ENCODE data around the gene TNFRSF4. TPM values are rescaled to one million over a fixed set of nuclear protein-coding genes. Genes with fewer than 3 reads are reported as not detected.
"Not testable (repeated sequence)": the region's sequence is repeated elsewhere in the genome, so short reads cannot be mapped to it uniquely, and the experiment has no call there.

Gene TNFRSF4
- total RNA-seq, 2 experiments from 2014 or later = 27.6 to 28.6 TPM

DNA sequence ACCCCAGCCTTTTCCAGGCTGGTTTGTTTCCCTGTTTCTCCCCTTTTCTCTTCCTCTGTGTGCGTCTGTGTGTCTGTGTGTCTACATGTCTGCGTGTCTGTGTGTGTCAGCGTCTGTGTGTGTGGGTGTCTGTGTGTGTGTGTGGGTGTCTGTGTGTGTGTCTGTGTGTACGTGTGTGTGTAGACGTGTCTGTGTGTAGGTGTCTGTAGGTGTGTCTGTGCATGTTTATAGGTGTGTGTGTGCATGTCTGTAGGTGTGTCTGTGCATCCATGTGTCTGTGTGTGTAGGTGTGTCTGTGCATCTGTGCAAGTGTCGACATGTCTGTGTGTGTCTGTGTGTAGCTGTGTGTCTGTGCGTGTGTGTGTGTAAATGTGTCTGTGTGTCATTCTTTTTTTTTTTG lies 37.0 kb downstream of the TNFRSF4 start:
- Histone ChIP-seq H3K4me3 (ENCODE audit: low read length) (no peak overlapping the region), H3K9me3 (ENCODE audit: control insufficient read depth in 1 of 2, insufficient read depth in 1 of 2, low read length in 2 of 2) (peaks cover 0 to 10% of the 10 kb centered on the region in 2 experiments), H3K27me3 (ENCODE audit: control insufficient read depth in 1 of 2, insufficient read depth in 2 of 2, low read length in 2 of 2) (peaks cover 0 to 4% of the 10 kb centered on the region in 2 experiments), H3K36me3 (ENCODE audit: insufficient read depth, low read length) (no peaks in the 10 kb centered on the region), H3K27ac (ENCODE audit: low read depth in 1 of 2, low read length in 2 of 2) (no peak overlapping the region), H3K4me1 (ENCODE audit: insufficient read depth, low read length) (peaks cover 33% of the 10 kb centered on the region)
- peaks cover 9% of the 10 kb centered on the region for H3K4me1 Mint-ChIP-seq (ENCODE audit: low read depth)
- intact Hi-C loops (cut with DNase I, micrococcal nuclease) = no loop called here
- no peaks in the 10 kb centered on the region for H3K9me3 Mint-ChIP-seq
- ChIA-PET CTCF (no interaction called here), POLR2A (no interaction called here)
- H3K4me3 Mint-ChIP-seq = no peak overlapping the region
- DNase-seq (no peak), ATAC-seq (ENCODE audit: poor library complexity) (no peak)
- no peaks in the 10 kb centered on the region for H3K36me3 Mint-ChIP-seq (ENCODE audit: low read depth)
- peaks cover 9% of the 10 kb centered on the region for H3K27me3 Mint-ChIP-seq
- TF ChIP-seq, protein P1, sequence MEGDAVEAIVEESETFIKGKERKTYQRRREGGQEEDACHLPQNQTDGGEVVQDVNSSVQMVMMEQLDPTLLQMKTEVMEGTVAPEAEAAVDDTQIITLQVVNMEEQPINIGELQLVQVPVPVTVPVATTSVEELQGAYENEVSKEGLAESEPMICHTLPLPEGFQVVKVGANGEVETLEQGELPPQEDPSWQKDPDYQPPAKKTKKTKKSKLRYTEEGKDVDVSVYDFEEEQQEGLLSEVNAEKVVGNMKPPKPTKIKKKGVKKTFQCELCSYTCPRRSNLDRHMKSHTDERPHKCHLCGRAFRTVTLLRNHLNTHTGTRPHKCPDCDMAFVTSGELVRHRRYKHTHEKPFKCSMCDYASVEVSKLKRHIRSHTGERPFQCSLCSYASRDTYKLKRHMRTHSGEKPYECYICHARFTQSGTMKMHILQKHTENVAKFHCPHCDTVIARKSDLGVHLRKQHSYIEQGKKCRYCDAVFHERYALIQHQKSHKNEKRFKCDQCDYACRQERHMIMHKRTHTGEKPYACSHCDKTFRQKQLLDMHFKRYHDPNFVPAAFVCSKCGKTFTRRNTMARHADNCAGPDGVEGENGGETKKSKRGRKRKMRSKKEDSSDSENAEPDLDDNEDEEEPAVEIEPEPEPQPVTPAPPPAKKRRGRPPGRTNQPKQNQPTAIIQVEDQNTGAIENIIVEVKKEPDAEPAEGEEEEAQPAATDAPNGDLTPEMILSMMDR (IDR thresholded peaks at IDR 0.05) = no peak
- no peak overlapping the region for H3K27ac Mint-ChIP-seq

DNA sequence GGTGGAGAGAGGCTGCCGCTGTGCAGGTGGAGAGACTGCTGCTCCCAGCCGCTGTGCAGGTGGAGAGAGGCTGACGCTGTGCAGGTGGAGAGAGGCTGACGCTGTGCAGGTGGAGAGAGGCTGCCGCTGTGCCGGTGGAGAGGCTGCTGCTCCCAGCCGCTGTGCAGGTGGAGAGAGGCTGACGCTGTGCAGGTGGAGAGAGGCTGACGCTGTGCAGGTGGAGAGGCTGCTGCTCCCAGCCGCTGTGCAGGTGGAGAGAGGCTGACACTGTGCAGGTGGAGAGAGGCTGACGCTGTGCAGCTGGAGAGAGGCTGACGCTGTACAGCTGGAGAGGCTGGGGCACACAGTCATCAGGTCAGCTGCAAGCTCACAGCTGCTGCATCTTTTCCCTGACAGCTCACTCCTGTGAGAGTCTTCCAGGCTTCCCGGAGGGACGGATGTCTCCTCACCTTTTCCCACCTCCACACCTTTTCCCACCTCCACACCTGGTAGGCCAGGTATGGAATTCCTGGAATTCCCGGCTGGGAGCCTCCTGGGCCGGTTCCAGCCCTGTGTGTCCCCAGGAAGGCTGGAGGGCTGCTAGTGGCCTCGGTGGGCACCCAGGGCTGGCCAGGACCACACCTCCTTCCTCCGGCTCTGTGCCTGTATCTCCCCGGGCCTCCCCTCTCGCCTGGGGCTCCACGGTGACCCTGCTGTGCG lies 37.7 kb downstream of the TNFRSF4 start:
- H3K27me3 ChIP-seq (ENCODE audit: control insufficient read depth in 1 of 2, insufficient read depth in 2 of 2, low read length in 2 of 2); H3K4me3 ChIP-seq (ENCODE audit: low read length); ATAC-seq (ENCODE audit: poor library complexity); H3K27ac ChIP-seq (ENCODE audit: low read depth in 1 of 2, low read length in 2 of 2); H3K9me3 Mint-ChIP-seq; H3K36me3 ChIP-seq (ENCODE audit: insufficient read depth, low read length); CTCF ChIA-PET; H3K27me3 Mint-ChIP-seq; H3K27ac Mint-ChIP-seq; H3K36me3 Mint-ChIP-seq (ENCODE audit: low read depth); H3K4me3 Mint-ChIP-seq; intact Hi-C loops (cut with DNase I, micrococcal nuclease); POLR2A ChIA-PET; H3K4me1 Mint-ChIP-seq (ENCODE audit: low read depth): not testable (repeated sequence)
- peaks cover 0 to 10% of the 10 kb centered on the region in 2 experiments for H3K9me3 ChIP-seq (ENCODE audit: control insufficient read depth in 1 of 2, insufficient read depth in 1 of 2, low read length in 2 of 2)
- peaks cover 40% of the 10 kb centered on the region for H3K4me1 ChIP-seq (ENCODE audit: insufficient read depth, low read length)
- peak in 1 of 14 experiments; percentile 29 for DNase-seq

DNA sequence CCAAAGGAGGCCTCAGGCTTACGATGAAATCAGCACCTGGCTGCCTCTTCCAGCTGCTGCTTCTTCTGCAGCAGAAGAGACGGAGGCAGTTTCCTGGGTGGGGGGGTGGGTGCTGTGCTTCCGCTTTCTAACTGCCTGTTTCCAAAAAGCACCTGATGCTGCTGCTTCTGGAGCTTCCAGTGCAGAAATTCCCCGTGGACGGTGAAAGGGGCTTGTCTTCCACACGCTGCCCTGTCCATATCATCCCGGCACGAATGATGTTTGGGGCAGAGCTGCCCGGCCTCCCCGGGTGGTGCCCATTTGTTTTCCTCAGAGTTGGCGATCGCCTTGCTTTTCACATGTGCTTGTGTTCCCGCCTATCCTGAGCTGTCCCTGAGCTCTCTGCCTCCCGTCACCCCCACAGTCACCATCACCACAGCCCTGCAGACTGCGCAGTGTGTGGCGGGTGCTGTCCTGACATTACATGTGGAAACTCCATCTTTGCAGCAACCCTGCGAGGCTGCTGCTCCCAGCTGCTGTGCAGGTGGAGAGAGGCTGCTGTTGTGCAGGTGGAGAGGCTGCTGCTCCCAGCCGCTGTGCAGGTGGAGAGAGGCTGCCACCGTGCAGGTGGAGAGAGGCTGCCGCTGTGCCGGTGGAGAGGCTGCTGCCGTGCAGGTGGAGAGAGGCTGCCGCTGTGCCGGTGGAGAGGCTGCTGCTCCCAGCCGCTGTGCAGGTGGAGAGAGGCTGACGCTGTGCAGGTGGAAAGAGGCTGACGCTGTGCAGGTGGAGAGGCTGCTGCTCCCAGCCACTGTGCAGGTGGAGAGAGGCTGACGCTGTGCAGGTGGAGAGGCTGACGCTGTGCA lies 38.5 kb downstream of the TNFRSF4 start:
- ChIA-PET POLR2A (no interaction called here), CTCF (no interaction called here)
- Histone ChIP-seq H3K36me3 (ENCODE audit: insufficient read depth, low read length) (no peaks in the 10 kb centered on the region), H3K4me3 (ENCODE audit: low read length) (no peak overlapping the region), H3K27ac (ENCODE audit: low read depth in 1 of 2, low read length in 2 of 2) (no peak overlapping the region), H3K9me3 (ENCODE audit: control insufficient read depth in 1 of 2, insufficient read depth in 1 of 2, low read length in 2 of 2) (peaks cover 0 to 10% of the 10 kb centered on the region in 2 experiments), H3K27me3 (ENCODE audit: control insufficient read depth in 1 of 2, insufficient read depth in 2 of 2, low read length in 2 of 2) (peaks cover 0 to 5% of the 10 kb centered on the region in 2 experiments), H3K4me1 (ENCODE audit: insufficient read depth, low read length) (peaks cover 48% of the 10 kb centered on the region)
- TF ChIP-seq, protein P1 (IDR thresholded peaks at IDR 0.05) = no peak
- no peak overlapping the region for H3K4me3 Mint-ChIP-seq
- H3K9me3 Mint-ChIP-seq = no peaks in the 10 kb centered on the region
- DNase-seq (no peak), ATAC-seq (ENCODE audit: poor library complexity) (no peak)
- H3K36me3 Mint-ChIP-seq (ENCODE audit: low read depth) = no peaks in the 10 kb centered on the region
- intact Hi-C loops (cut with DNase I, micrococcal nuclease) = no loop called here
- H3K4me1 Mint-ChIP-seq (ENCODE audit: low read depth) = peaks cover 4% of the 10 kb centered on the region
- H3K27me3 Mint-ChIP-seq = peaks cover 4% of the 10 kb centered on the region
- H3K27ac Mint-ChIP-seq = no peak overlapping the region

Data from CD4-positive, alpha-beta T cell (primary cell).